Measurements from ENCODE around the gene ARRDC5.

GRCh38 chr19:4847190-4847973 lies 55.3 kb downstream of the ARRDC5 start:
- no peak for TF ChIP-seq SP1 (IDR thresholded peaks at IDR 0.05)
- no peak for TF ChIP-seq TARDBP (IDR thresholded peaks at IDR 0.05)
- no peak for TF ChIP-seq FOXM1 (IDR thresholded peaks at IDR 0.05; ENCODE audit: borderline replicate concordance)
- no peak for TF ChIP-seq HDGF (IDR thresholded peaks at IDR 0.05; ENCODE audit: borderline replicate concordance)
- no peak for TF ChIP-seq PKNOX1 (IDR thresholded peaks at IDR 0.05)
- no peak for TF ChIP-seq BHLHE40 (IDR thresholded peaks at IDR 0.05; ENCODE audit: borderline replicate concordance)
- TF ChIP-seq L3MBTL2 (conservative IDR thresholded peaks at IDR 0.05), result no peak
- TF ChIP-seq SUZ12 (IDR thresholded peaks at IDR 0.05), result no peak

All from HEK293T (cell line).